GM21447 (cell line): Measurements from ENCODE around the gene COA8.

Experiments used
- ATAC-seq: cut with Tn5 transposase; IDR thresholded peaks from one replicate; pipeline ENCODE4 v1.9.1; 2021; ENCODE audit not compliant: unreplicated experiment

The COA8 gene

DNA sequence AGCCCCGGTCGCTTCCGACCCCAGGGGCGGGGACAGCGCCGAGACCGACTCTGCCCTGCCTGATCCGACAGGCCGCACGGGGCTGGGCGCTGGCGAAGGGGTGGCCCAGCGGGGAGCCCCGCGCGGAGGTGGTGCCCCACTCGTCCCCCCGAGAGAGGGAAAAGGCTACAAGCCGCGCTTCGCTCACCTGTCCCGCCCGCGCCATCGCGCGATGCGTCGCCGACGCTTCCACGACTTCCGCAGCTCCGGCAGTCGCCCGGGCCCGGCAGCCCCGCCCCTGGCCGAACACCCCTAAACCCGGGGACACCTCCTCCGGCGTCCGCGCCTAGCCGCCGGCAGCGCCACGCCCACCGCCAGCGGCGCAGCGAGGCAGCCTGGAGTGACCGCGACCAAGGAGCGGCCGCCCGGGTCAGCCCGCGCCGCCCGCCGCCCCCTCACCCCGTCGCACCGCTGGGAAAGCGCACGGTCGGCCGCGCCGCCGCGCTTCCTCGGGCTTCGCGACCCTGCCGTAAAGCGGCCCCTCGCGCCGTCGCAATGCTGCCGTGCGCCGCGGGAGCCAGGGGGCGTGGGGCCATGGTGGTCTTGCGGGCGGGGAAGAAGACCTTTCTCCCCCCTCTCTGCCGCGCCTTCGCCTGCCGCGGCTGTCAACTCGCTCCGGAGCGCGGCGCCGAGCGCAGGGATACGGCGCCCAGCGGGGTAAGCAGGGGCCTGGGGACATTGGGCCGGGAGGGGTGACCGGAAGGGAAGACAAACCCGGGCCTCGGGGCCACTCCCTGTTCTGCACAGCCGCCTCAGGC lies at the start of gene COA8, which contains the start of gene BAG5:
Gene COA8 (plus strand): TSS at position 532 of the 797 bp plus-strand sequence. CDS start 42 bp downstream, at position 574.
Gene BAG5 (minus strand): TSS at position 229 of the 797 bp plus-strand sequence. CDS start 1,493 bp downstream, outside the sequence.
- peak; percentile 65 for ATAC-seq

DNA sequence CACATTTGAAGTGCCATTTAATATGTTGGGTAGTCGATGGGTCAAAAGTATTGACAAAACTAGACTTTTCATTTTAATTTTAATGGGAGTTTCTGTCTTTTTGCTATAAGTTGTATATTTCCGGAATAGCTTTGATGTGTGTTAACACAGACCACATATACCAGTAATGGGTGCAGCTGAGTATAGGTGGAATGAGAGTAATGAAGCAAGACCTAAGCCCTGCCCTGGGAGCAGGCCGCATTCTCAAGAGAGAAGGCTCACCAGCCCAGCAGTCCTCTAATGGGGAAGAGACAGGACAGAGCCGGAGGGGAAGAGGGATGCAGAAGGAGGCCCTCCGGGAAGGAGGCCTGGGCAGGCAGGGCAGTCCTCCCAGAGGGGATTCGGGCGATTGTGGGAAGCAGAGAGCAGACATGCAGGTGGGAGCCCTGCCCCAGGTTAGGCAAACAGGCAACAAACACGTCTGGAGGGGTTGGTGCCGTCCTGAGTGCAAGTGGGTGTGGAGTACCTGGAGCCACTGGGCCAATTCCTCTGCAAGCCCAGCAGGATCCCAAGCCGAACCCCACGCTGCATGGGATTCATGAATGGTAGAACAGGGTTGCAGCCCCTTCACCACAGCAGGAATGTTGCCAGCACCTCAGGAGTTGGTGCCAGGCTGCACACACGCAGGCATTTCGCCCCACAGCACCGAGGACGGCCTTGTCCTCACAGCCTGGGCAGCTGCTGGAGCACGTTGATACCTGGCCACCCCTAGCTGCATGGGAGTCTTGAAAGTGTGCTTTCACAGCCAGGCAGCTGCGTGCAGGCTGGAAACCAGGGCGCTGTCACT lies 48.0 kb upstream of the COA8 start:
- no peak for ATAC-seq

- ATAC-seq = no peak
Measured at GRCh38 chr14:103516426-103517173, 46.2 kb upstream of the COA8 start.

DNA sequence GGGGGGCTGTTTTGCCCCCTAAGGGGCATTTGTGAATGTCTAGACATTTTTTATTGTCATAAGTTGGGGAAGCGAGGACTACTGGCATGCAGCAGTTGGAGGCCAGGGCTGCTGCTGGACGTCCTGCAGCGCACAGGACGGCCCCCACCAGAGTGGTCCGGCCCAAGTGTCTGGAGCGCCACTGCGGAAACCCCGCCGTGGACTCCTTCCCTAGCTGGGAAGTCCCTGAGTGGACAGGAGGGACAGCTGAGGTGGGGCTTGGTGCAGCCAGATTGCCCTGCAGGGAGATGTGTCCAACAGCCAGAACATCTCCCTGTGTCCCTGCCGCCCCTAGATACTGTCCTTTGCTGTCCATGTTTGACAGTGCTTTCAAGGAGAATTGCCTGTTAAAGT lies 45.6 kb upstream of the COA8 start:
- ATAC-seq = no peak

DNA sequence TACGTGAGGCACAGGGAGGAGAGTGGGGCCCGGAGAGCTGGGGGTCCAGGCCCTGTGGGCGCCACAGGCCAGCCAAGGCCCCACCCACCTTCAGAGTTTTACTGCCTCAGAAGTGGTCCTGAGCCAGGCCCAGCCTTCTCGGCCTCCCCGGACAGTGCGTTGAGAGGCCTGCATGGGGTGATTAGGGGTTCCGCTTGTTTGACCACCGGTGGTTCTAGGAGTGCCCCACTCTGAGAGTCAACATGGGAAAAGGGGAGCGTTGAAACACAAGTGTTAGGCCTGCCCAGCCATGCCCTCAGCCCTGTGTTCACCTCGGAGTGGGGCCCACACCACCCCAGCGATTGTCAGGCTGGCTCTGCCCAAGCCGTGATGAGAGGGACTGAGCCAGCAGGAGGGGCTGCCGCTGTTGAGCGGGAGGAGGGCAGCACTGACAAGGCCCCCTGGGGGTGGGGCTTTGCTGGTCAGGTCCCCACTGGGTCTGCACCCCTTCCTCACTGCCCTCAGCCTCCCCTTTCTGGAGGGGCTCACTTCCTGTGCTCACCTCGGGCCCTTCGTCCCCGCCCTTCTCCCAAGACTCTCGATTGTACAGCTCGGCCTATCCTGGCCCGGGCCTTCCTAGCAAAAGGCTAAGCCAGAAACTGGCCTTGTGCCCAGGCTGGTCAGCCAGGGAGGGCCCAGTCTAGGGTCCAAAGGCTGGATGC lies 44.9 kb upstream of the COA8 start:
- no peak for ATAC-seq

GRCh38 chr14:103518422-103519042 lies 44.2 kb upstream of the COA8 start:
- no peak for ATAC-seq

DNA sequence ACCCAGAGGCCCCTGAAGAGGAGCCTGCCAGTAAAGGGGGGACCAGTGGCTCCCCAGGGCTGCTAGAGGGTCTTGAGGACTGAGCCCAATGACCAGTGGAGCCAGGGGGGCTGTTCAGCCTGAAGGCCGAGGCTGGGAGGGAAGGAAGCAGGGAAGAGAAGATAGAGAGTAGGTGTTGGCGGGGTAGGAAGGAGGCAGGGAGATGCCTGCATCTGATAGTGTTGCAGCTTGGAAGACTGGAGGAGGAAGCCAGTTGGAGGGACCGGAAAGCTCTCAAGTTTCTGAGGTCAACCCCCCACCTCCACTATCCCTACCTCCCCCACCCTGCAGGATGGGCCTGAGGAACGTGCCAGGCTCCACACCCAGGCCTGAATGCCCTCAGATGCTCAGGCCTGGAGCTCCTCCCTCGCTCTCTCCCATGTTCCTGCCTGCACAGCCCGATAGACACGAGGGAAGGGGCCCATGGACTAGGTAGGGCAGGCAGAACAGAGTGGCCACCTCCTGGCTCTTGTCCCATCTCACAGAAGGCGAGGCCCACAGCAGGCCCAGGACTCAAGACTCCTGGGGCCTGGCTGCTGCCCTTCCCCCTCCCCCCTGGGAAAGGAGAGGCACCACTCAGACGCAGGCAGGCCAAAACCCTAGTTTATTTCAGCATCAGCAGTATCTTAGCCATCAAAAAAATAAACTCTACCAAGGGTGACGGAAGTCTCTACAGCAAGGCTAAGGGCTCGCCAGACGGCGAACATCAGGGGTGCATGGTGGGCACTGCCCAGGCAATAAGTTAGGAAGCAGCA lies 43.5 kb upstream of the COA8 start:
- no peak for ATAC-seq

DNA sequence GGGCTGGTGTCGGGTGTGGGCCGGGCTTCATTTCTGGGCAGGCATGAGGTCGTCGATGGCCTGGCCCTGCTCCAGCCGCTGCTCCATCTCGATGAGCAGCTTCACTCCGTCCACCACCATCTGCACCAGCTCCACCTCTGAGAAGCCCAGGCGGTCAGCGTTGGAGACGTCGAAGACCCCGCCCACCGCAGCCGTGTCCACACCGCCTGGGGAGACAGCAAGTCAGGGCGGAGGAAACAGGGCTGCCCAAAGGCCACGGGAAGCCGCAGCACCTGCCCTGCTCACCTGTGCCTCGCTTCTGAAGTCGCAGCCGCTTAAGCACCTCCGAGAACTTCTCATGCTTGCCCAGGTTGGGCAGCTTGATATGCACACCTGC lies 42.9 kb upstream of the COA8 start:
- no peak for ATAC-seq

DNA sequence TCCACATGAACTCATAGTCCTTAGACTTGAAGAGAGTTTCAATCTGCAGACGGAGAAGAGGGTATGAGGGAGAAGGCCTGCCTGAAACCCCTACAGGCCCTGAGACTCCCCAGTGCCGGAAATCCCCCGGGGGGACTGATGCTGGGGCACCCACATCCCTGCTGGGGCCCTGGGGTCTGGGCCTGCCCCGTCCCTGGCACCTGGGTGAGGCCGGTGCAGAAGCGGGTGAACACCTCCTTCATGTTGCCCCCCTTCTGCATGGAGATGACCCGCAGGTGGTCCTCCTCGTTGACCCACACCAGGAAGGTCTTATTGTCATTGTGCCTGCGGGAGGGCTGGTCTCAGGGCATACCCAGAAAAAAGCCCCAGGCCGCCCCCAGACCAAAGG lies 42.5 kb upstream of the COA8 start:
- no peak for ATAC-seq

- ATAC-seq = no peak
Measured at GRCh38 chr14:103520657-103521437, 41.9 kb upstream of the COA8 start.

- ATAC-seq = no peak
Measured at GRCh38 chr14:103521438-103521950, 41.3 kb upstream of the COA8 start.

DNA sequence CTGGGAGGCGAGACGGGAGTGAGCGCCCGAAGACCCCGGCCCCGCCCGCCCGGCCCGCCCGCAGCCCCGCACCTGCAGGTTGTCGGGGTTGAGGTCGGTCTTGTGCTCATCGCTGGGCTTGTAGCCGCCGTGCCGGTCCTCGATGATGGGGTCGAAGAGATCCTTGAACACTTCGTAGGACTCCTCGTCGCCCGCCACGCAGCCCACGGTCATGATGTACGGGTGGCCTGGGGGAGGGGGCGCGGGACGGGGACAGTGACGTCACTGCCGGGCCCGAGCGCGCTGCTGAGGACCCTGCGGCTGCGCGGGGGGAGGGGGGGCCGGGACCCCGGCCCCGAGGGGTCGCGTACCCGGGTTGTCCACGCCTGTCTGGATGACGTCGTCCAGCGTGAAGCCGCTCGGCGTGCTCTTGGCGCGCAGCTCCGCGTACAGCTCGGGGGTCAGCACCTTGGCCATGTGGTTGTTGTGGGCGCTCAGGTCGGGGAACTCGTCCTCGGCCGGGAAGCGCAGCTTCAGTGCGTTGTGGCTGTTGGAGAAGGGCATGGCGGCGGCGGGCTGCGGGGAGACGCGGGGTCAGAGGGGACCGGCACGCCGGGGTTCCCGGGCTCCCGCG lies 40.7 kb upstream of the COA8 start:
- no peak for ATAC-seq

DNA sequence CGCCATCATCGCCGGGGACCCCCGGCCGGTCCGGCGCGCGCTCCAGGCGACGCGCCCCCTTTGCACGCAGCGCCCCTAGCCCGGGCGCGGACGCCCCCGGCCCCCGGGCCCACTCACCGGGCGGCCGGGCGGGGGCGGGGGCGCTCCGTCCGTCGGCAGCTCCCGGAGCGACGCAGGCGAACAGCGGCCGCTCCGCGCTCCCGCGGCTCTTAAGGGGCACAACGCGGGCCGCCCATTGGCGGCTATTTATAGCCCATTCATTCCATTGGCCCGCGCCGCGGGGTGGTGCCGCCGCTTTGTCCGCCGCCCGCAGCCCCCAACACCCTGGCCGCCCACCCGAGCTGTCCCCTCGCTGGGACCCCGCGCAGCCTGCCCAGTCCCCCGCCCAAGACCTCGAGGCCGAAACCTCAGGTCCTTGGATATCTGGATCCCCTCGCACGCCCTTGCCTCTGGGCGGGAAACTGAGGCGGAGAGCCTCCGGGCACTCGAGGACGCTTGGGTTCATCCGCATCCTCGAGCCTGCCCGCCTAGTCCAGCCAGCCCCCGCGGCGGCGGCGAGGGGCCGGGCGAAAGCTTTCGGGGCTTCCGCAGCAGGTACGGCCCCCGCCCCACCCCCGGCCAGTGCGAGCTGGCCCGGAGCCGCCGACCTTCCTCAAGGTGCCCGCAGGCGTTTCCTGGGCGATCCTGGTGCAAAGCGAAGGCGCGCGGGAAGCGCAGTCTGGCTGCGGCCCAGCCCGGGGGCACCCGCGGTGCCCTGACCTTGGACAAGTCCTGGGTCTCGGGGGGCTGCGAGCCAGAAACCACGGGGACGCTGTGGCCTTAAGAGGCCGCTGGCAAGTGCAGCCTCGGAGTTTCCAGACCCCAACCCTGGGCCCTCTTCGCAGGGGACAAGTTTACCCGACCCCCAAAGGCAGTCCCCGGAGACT lies 39.8 kb upstream of the COA8 start, which contains the start of gene CKB:
Gene CKB (minus strand): TSS at position 182 of the 926 bp plus-strand sequence. CDS start 337 bp downstream, outside the sequence.
- no peak for ATAC-seq

GRCh38 chr14:103523575-103523954 lies 39.2 kb upstream of the COA8 start:
- ATAC-seq = no peak

DNA sequence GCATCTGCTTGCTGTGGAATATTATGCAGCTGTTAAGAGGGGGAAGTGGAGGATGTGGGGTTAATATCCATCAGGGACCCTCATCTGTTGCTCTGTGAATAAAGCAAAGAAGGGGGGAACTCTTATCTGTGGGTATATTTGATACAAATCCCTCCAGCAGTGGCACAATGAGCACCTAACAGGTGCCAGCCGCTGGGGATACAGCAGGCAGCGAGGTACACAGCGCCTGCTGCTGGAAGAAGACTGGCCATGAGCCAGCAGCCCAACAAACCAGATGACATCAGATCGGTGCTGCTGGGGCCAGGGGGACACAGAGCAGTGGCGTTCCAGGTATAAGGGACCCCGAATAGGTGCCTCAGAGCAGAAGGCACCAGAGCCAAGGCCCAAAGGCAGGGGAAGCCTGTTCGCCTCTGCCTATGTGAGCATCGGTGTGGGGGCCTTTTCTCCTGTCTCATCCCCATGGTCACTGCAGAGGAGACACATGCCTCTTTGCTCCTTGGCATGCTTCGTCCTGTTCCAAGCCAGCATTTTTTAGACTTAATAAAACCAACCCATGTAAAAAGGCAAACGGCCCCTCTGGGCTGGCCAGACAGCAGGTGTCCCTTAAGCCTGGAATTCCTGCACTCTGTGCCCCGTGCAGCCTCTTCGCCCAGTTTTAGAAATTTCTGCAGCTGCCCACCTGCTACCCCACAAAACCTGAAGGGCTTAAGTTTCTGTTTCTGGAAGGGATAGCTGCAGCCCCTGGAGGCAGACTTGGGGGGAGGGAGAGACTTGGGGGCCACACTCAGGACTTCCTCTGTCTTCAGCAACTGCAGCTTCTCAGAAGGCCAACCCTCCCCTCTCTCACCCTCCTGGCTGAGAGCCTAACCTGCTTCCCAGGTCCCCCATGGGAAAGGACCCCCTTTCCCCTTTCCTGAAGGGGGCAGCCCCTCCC lies 38.5 kb upstream of the COA8 start:
- no peak for ATAC-seq
